H1 (cell line): ENCODE data around the gene TRIAP1. TPM values are rescaled to one million over a fixed set of nuclear protein-coding genes. Genes with fewer than 3 reads are reported as not detected.

ENCODE experiments used
- CTCF ChIA-PET: fragments of 300-600 bp; sonication (Branson Sonifier 250); formaldehyde crosslinking; loops from one replicate; lab custom pipeline; 2021; ENCODE audit not compliant: partially characterized antibody; lab: Charles Lee
- POLR2A ChIA-PET: fragments of 300-600 bp; sonication (Branson Sonifier 250); formaldehyde crosslinking; loops from one replicate; lab custom pipeline; 2021; ENCODE audit warnings: inconsistent platforms; ENCODE audit not compliant: partially characterized antibody; lab: Charles Lee
- DNase-seq, 2 experiments: peaks; one replicate each; pipeline versions ENCODE4 v3.0.0 to v3.0.0-alpha.2; 2010 to 2022; ENCODE audit warnings: low spot score in 2 of 2, low read depth in 1 of 2, mixed read lengths in 1 of 2
- FAIRE-seq: peaks from 2 replicates; lab custom pipeline; 2011; peaks lifted over from hg19 to GRCh38; lab: Jason Lieb, UNC
- H2AFZ ChIP-seq: 2 replicates; pipeline ENCODE4 v1.8.1; 2012; ENCODE audit warnings: low read length, inconsistent platforms
- H2AK5ac ChIP-seq: 2 replicates; pipeline ENCODE4 v1.6.1; 2013; ENCODE audit warnings: low read depth, low read length
- H2BK120ac ChIP-seq: replicated peaks from 2 replicates; pipeline ENCODE3; 2013; ENCODE audit warnings: low read depth, low read length, inconsistent platforms
- H2BK12ac ChIP-seq: 2 replicates; pipeline ENCODE4 v1.6.1; 2013; ENCODE audit warnings: low read depth, low read length
- H2BK15ac ChIP-seq: 2 replicates; pipeline ENCODE4 v1.6.1; 2013; ENCODE audit warnings: low read length
- H2BK20ac ChIP-seq: 2 replicates; pipeline ENCODE4 v1.6.1; 2013; ENCODE audit warnings: low read length
- H2BK5ac ChIP-seq: 2 replicates; pipeline ENCODE4 v1.6.1; 2013; ENCODE audit warnings: low read depth, low read length
- H3K14ac ChIP-seq: 2 replicates; pipeline ENCODE4 v1.6.1; 2013; ENCODE audit warnings: inconsistent platforms; ENCODE audit not compliant: insufficient read length
- H3K18ac ChIP-seq: 2 replicates; pipeline ENCODE4 v1.6.1; 2013; ENCODE audit warnings: low read length; ENCODE audit errors: extremely low read depth
- H3K23ac ChIP-seq: 2 replicates; pipeline ENCODE4 v1.6.1; 2013; ENCODE audit warnings: inconsistent platforms; ENCODE audit not compliant: insufficient read length
- H3K23me2 ChIP-seq: 2 replicates; pipeline ENCODE4 v1.6.1; 2013; ENCODE audit warnings: low read depth, low read length
- H3K27ac ChIP-seq: 2 replicates; pipeline ENCODE4 v1.6.1; 2011; ENCODE audit warnings: low read depth, low read length, inconsistent platforms
- H3K27me3 ChIP-seq, 4 experiments: replicated peaks in 1 of 4; 1 replicate in 1 of 4; 2 replicates in 3 of 4; pipeline versions ENCODE4 v1.6.1 to v1.8.1; 2011 to 2013; ENCODE audit warnings: low read length in 3 of 4, mild to moderate bottlenecking in 3 of 4, inconsistent platforms in 2 of 4, mixed read lengths in 2 of 4, moderate library complexity in 1 of 4; ENCODE audit not compliant: control insufficient read depth in 3 of 4, insufficient read depth in 3 of 4; ENCODE audit errors: extremely low read depth in 1 of 4
- H3K36me3 ChIP-seq, 4 experiments: 2 replicates each; pipeline versions ENCODE4 v1.6.1 to v1.8.1; 2011 to 2013; ENCODE audit warnings: mild to moderate bottlenecking in 4 of 4, low read length in 3 of 4, moderate library complexity in 2 of 4, control low read depth in 1 of 4, inconsistent platforms in 1 of 4; ENCODE audit not compliant: insufficient read depth in 4 of 4, control insufficient read depth in 2 of 4
- H3K4ac ChIP-seq: replicated peaks from 2 replicates; pipeline ENCODE3; 2013; ENCODE audit warnings: low read length, low read depth, mixed read lengths, inconsistent platforms; ENCODE audit not compliant: insufficient read length
- H3K4me1 ChIP-seq, 4 experiments: replicated peaks in 1 of 4; 1 replicate in 1 of 4; 2 replicates in 3 of 4; pipeline versions ENCODE4 v1.6.1 to v1.8.1; 2011 to 2013; ENCODE audit warnings: low read length in 3 of 4, inconsistent platforms in 2 of 4, mixed read lengths in 1 of 4; ENCODE audit not compliant: insufficient read depth in 4 of 4, control insufficient read depth in 3 of 4
- H3K4me2 ChIP-seq, 2 experiments: 2 replicates each; pipeline versions ENCODE4 v1.6.1 to v1.8.1; 2011 to 2013; ENCODE audit warnings: low read depth in 2 of 2, low read length in 2 of 2, control low read depth in 1 of 2, inconsistent platforms in 1 of 2, mild to moderate bottlenecking in 1 of 2; ENCODE audit not compliant: insufficient read depth in 1 of 2
- H3K4me3 ChIP-seq, 4 experiments: fragments of 200-600, 300-600 bp in 1 of 4; sonication (generic), shearing (Covaris generic), sonication (Bioruptor Twin) in 1 of 4; 2 replicates each; pipeline versions ENCODE4 v1.5.1 to v1.8.1; 2011 to 2016; ENCODE audit warnings: low read length in 4 of 4, low read depth in 3 of 4, control low read depth in 2 of 4, inconsistent platforms in 2 of 4, mild to moderate bottlenecking in 2 of 4, mixed read lengths in 1 of 4, moderate library complexity in 1 of 4; ENCODE audit not compliant: insufficient read depth in 2 of 4; ENCODE audit errors: extremely low read depth in 1 of 4
- H3K56ac ChIP-seq: replicated peaks from 2 replicates; pipeline ENCODE3; 2013; ENCODE audit warnings: low read depth, mild to moderate bottlenecking, mixed read lengths, low read length, inconsistent platforms; ENCODE audit not compliant: insufficient read length
- H3K79me1 ChIP-seq: 2 replicates; pipeline ENCODE4 v1.6.1; 2013; ENCODE audit warnings: low read depth, low read length, control low read depth
- H3K79me2 ChIP-seq, 2 experiments: 2 replicates each; pipeline versions ENCODE4 v1.6.1 to v1.8.1; 2012 to 2013; ENCODE audit warnings: low read length in 2 of 2, mild to moderate bottlenecking in 2 of 2, inconsistent platforms in 1 of 2; ENCODE audit not compliant: insufficient read depth in 2 of 2, control insufficient read depth in 1 of 2
- H3K9ac ChIP-seq, 4 experiments: replicated peaks in 1 of 4; 1 replicate in 1 of 4; 2 replicates in 3 of 4; pipeline versions ENCODE4 v1.6.1 to v1.8.1; 2011 to 2013; ENCODE audit warnings: low read depth in 3 of 4, low read length in 3 of 4, control low read depth in 2 of 4, mild to moderate bottlenecking in 2 of 4, moderate library complexity in 2 of 4, inconsistent platforms in 1 of 4; ENCODE audit errors: extremely low read depth in 1 of 4
- H3K9me3 ChIP-seq, 2 experiments: 2 replicates each; pipeline versions ENCODE4 v1.6.1 to v1.8.1; 2012 to 2013; ENCODE audit warnings: mild to moderate bottlenecking in 2 of 2, moderate library complexity in 2 of 2, control low read depth in 1 of 2, inconsistent platforms in 1 of 2, low read depth in 1 of 2, low read length in 1 of 2, mixed read lengths in 1 of 2; ENCODE audit not compliant: insufficient read depth in 2 of 2
- H4K20me1 ChIP-seq, 2 experiments: replicated peaks in 1 of 2; 2 replicates each; pipeline versions ENCODE3 to v1.8.1; 2011 to 2013; ENCODE audit warnings: inconsistent platforms in 2 of 2, low read length in 2 of 2, mild to moderate bottlenecking in 1 of 2; ENCODE audit not compliant: insufficient read depth in 2 of 2, control insufficient read depth in 1 of 2
- H4K5ac ChIP-seq: 2 replicates; pipeline ENCODE4 v1.6.1; 2013; ENCODE audit warnings: low read length, low read depth, mixed read lengths, inconsistent platforms; ENCODE audit not compliant: insufficient read length
- H4K8ac ChIP-seq: 2 replicates; pipeline ENCODE4 v1.8.0; 2013; ENCODE audit warnings: mild to moderate bottlenecking, moderate library complexity, low read length, inconsistent platforms; ENCODE audit not compliant: insufficient read depth; ENCODE audit errors: extremely low read depth
- H4K91ac ChIP-seq: replicated peaks from 2 replicates; pipeline ENCODE3; 2013; ENCODE audit warnings: low read length, mixed read lengths, inconsistent platforms; ENCODE audit not compliant: insufficient read length
- ASH2L ChIP-seq: fragments of 200-600, 300-600 bp; sonication (generic); IDR thresholded peaks from one replicate; pipeline ENCODE4 v1.7.1; 2017; ENCODE audit warnings: low read length
- BRCA1 ChIP-seq: IDR thresholded peaks from 2 replicates; pipeline ENCODE4 v1.6.1; 2012; ENCODE audit warnings: low read depth, low read length, improper control_type of control experiment
- CBX5 ChIP-seq: fragments of 300-800, 300-1000 bp; sonication (generic); IDR thresholded peaks from 2 replicates; pipeline ENCODE4 v1.7.1; 2016; ENCODE audit warnings: antibody characterized with exemption, low read length, low read depth
- CHD2 ChIP-seq: IDR thresholded peaks from 2 replicates; pipeline ENCODE4 v1.6.1; 2012; ENCODE audit warnings: low read length, improper control_type of control experiment
- GABPA ChIP-seq: IDR thresholded peaks from 2 replicates; pipeline ENCODE4 v1.6.1; 2011; ENCODE audit warnings: mild to moderate bottlenecking, low read length, moderate library complexity, borderline replicate concordance; ENCODE audit not compliant: insufficient read depth
- MAX ChIP-seq: IDR thresholded peaks from 2 replicates; pipeline ENCODE4 v1.6.1; 2012; ENCODE audit warnings: inconsistent platforms
- POLR2A ChIP-seq, 2 experiments: IDR thresholded peaks; 1 replicate in 1 of 2; 2 replicates in 1 of 2; pipeline ENCODE4 v1.6.1; 2011; ENCODE audit warnings: low read depth in 2 of 2, low read length in 2 of 2, mild to moderate bottlenecking in 2 of 2; ENCODE audit errors: control extremely low read depth in 1 of 2
- POU5F1 ChIP-seq: IDR thresholded peaks from 2 replicates; pipeline ENCODE4 v1.6.1; 2011; ENCODE audit warnings: low read depth, mild to moderate bottlenecking, low read length, moderate library complexity
- SIX5 ChIP-seq: IDR thresholded peaks from 2 replicates; pipeline ENCODE4 v1.6.1; 2011; ENCODE audit warnings: mild to moderate bottlenecking, low read depth, low read length
- SP2 ChIP-seq: IDR thresholded peaks from 2 replicates; pipeline ENCODE4 v1.6.1; 2012; ENCODE audit warnings: mild to moderate bottlenecking, low read length, inconsistent platforms
- TAF1 ChIP-seq: IDR thresholded peaks from 2 replicates; pipeline ENCODE4 v1.6.1; 2011; ENCODE audit warnings: mild to moderate bottlenecking, low read depth, low read length
- TCF12 ChIP-seq: IDR thresholded peaks from 2 replicates; pipeline ENCODE4 v1.6.1; 2011; ENCODE audit warnings: low read depth, mild to moderate bottlenecking, low read length
- USF2 ChIP-seq: IDR thresholded peaks from 2 replicates; pipeline ENCODE4 v1.6.1; 2011; ENCODE audit warnings: low read length, improper control_type of control experiment
- WGBS, 2 experiments: shearing (Covaris generic) in 1 of 2; methylation state at CpG; one replicate each; pipeline versions ENCODE4 v1.1.6 to v1.1.7; 2013 to 2015; ENCODE audit warnings: low lambda C conversion rate in 2 of 2, mixed read lengths in 2 of 2, inconsistent platforms in 1 of 2, low coverage in 1 of 2, missing lambda C conversion rate in 1 of 2; ENCODE audit not compliant: insufficient replicate concordance in 2 of 2, insufficient coverage in 1 of 2, insufficient read length in 1 of 2; ENCODE audit errors: extremely low coverage in 1 of 2, missing lambda C conversion rate in 1 of 2; 5-methylcytosine and 5-hydroxymethylcytosine counted together
- polyA plus RNA-seq, 7 experiments: library from polyadenylated mRNA; depleted of rRNA in 3 of 7; stranded (reverse) in 5 of 7; unstranded in 2 of 7; fragments of >200 nt in 5 of 7; fragments of 200-250 nt in 2 of 7; gene quantifications; 1 replicate in 5 of 7; 2 replicates in 1 of 7; 4 replicates in 1 of 7; pipeline versions ENCODE4 v1.2.1 to v1.2.3, GENCODE V29; 2011 to 2013; ENCODE audit warnings: missing spikeins in 2 of 7, mixed read lengths in 2 of 7
- total RNA-seq: library from RNA; stranded (reverse); fragmentation: NEBNext Ultra II Directional; extraction: Animal tissue kit (Norgen Biotek cat#: 25700); gene quantifications from 2 replicates; pipeline ENCODE4 v1.2.1, GENCODE V29; 2021

The TRIAP1 gene
- total and polyA plus RNA-seq, 2 of the 8 experiments (the other 6 are each of a cell fraction or from before 2014, with no cell fraction given) = 42.0 to 63.4 TPM

GRCh38 chr12:120483621-120484020 is 37.4 kb upstream of the TRIAP1 start:
- FAIRE-seq (no peak), DNase-seq (no peak)
- Histone ChIP-seq H3K56ac (no peak overlapping the region), H2BK12ac (no peak overlapping the region), H3K9ac (no peak overlapping the region), H3K4me1 (peaks cover 0 to 5% (median 0%) of the 10 kb centered on the region in 4 experiments; a peak in 1 of 7 replicates), H3K27me3 (no peaks in the 10 kb centered on the region), H3K4ac (no peak overlapping the region), H2BK120ac (no peak overlapping the region), H4K91ac (no peak overlapping the region), H3K23me2 (no peaks in the 10 kb centered on the region), H3K18ac (no peak overlapping the region), H4K5ac (no peak overlapping the region), H2BK15ac (no peak overlapping the region), H3K14ac (no peak overlapping the region), H3K4me2 (no peak overlapping the region), H3K36me3 (peaks cover 0 to 2% (median 0%) of the 10 kb centered on the region in 4 experiments; a peak in 1 of 8 replicates), H3K4me3 (no peak overlapping the region), H3K9me3 (no peaks in the 10 kb centered on the region; a peak in 1 of 4 replicates), H2BK20ac (no peak overlapping the region), H3K23ac (no peak overlapping the region), H2AK5ac (no peak overlapping the region), H4K20me1 (no peaks in the 10 kb centered on the region), H2BK5ac (no peak overlapping the region), H3K79me2 (no peaks in the 10 kb centered on the region), H2AFZ (no peak overlapping the region), H4K8ac (no peak overlapping the region), H3K79me1 (peaks cover 2% of the 10 kb centered on the region; the same call in 1 of the 2 replicates), H3K27ac (no peak overlapping the region)
- 91% methylated on average over 1 of the region's 1 CpG; no CpG with 5 or more reads in 1 of the 2 experiments for WGBS, 2 experiments
- ChIA-PET POLR2A (interaction anchor here (0.8 to 2.0 kb wide), 7 partner anchors 9 to 37 kb away, joined by 3 to 12 read pairs (median 5); partner anchors contain the start of gene DYNLL1), CTCF (interaction anchor here (0.6 to 2.2 kb wide), 7 partner anchors 8 to 420 kb away, joined by 3 to 11 read pairs (median 3); no protein-coding TSS in a partner anchor)
- TF ChIP-seq SP2 (no peak), GABPA (no peak), MAX (no peak), TAF1 (no peak), CBX5 (no peak), BRCA1 (no peak), SIX5 (no peak), CHD2 (no peak), TCF12 (no peak), POLR2A (IDR thresholded peaks at IDR 0.05; ENCODE audit: control extremely low read depth in 1 of 2, low read depth in 2 of 2, low read length in 2 of 2) (no peak), POU5F1 (no peak), USF2 (no peak), ASH2L (no peak)
